ENCODE results near the gene SH3PXD2A. TPM values are rescaled to one million over a fixed set of nuclear protein-coding genes. Genes with fewer than 3 reads are reported as not detected.
"Not testable (repeated sequence)": the region's sequence is repeated elsewhere in the genome, so short reads cannot be mapped to it uniquely, and the experiment has no call there.

SH3PXD2A gene
- total RNA-seq, 4 donors from 2014 or later: 128 to 154 (median 136) TPM

DNA sequence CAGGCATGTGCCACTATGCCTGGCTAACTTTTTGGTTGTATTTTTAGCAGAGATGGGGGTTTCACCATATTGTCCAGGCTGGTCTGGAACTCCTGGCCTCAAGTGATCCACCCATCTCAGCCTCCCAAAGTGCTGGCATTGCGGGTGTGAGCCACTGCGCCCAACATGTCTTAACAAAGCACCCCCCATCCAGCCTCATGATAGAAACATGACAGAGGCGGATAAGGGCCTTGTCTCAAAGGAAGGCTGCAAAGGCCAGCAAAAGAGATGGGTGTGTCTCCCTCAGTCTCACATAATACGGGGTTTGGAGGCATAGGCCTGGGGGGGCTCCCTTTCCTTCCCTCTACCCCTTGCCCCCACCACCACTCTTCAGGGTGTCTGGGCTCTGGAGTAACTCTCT, 93.2 kb downstream of the SH3PXD2A start:
- no peaks in the 10 kb centered on the region for H3K27me3 ChIP-seq
- no peaks in the 10 kb centered on the region for H3K9me3 ChIP-seq
- no peak overlapping the region for H3K4me3 ChIP-seq
- H3K4me1 ChIP-seq: peaks cover 3 to 93% (median 56%) of the 10 kb centered on the region in 4 donors
- H3K27ac ChIP-seq: peak overlapping the region in 2 of 4 donors; percentile 56 to 81
- TF ChIP-seq EP300 (IDR thresholded peaks at IDR 0.05) (no peak), POLR2A (IDR thresholded peaks at IDR 0.05) (no peak)
- TF ChIP-seq, protein P1, sequence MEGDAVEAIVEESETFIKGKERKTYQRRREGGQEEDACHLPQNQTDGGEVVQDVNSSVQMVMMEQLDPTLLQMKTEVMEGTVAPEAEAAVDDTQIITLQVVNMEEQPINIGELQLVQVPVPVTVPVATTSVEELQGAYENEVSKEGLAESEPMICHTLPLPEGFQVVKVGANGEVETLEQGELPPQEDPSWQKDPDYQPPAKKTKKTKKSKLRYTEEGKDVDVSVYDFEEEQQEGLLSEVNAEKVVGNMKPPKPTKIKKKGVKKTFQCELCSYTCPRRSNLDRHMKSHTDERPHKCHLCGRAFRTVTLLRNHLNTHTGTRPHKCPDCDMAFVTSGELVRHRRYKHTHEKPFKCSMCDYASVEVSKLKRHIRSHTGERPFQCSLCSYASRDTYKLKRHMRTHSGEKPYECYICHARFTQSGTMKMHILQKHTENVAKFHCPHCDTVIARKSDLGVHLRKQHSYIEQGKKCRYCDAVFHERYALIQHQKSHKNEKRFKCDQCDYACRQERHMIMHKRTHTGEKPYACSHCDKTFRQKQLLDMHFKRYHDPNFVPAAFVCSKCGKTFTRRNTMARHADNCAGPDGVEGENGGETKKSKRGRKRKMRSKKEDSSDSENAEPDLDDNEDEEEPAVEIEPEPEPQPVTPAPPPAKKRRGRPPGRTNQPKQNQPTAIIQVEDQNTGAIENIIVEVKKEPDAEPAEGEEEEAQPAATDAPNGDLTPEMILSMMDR (IDR thresholded peaks at IDR 0.05): no peak
- 84 to 86% methylated on average over 4 of the region's 4 CpGs for WGBS, 2 donors
- DNase-seq (ENCODE audit: low spot score in 2 of 2): no peak
- H3K36me3 ChIP-seq: no peaks in the 10 kb centered on the region

DNA sequence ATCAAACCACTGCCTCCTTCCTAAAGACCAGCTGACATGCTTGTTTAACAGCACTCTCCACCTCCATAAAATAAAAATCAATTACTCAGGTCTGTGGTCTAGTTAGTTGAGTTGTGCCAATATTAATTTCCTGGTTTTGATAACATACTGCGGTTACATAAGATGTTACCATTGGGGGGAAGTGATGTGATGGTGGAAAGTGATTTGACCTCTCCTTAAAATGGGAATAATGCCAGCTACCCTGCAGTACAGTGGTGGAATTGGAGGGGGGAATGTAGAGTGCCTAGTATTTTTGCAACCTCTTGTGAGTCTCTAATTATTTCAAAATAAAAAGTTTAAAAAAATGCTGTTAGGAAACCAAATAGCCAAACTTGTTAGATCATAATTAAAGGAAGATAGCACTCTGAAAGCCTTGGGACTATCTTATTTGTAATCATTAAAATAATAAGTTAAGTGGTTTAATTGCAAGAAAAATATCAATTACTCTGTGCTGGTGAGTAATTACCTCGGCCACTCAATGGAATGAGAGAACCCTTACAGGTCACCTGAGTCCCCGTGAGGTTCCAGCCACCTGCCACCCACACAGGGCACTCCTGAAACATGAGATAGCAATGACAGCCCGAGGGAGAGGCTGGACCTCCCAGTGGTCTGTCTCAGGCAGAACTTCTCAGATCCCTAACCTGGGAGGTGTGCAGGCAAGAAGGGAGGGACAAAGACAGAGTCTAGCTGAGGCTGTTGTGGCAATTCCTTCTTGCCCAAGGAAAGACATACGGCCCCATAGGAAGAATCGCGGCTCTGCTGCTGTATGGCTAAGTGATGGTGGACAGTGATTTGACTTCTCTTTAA, 94.1 kb downstream of the SH3PXD2A start:
- TF ChIP-seq POLR2A (IDR thresholded peaks at IDR 0.05) (no peak), EP300 (IDR thresholded peaks at IDR 0.05) (no peak)
- TF ChIP-seq, protein P1 (IDR thresholded peaks at IDR 0.05): no peak
- Histone ChIP-seq H3K27ac (peak overlapping the region in 1 of 4 donors; percentile 31), H3K27me3 (no peaks in the 10 kb centered on the region), H3K36me3 (no peaks in the 10 kb centered on the region), H3K4me1 (peaks cover 3 to 91% (median 58%) of the 10 kb centered on the region in 4 donors), H3K4me3 (no peak overlapping the region), H3K9me3 (no peaks in the 10 kb centered on the region)
- DNase-seq (ENCODE audit: low spot score in 2 of 2): no peak
- WGBS, 2 donors: 67 to 70% methylated on average over 7 of the region's 7 CpGs

DNA sequence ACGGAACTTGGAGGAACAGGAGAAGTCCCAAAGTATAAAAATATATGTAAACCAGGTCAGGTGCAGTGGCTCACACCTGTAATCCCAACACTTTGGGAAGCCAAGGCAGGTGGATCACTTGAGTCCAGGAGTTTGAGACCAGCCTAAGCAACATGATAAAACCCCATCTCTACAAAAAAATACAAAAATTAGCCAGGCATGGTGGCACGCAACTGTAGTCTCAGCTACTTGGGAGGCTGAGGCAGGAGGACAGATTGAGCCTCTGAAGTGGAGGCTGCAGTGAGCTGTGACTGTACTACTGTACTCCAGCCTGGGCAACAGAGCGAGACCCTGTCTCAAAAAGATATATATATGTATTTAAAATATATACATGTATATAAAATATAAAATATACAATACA, 95.1 kb downstream of the SH3PXD2A start:
- not testable (repeated sequence) for H3K4me3 ChIP-seq; H3K9me3 ChIP-seq; H3K36me3 ChIP-seq; H3K27me3 ChIP-seq; DNase-seq (ENCODE audit: low spot score in 2 of 2)
- WGBS, 2 donors: 92 to 94% methylated on average over 3 of the region's 3 CpGs
- peak overlapping the region in 3 of 4 donors; percentile 58 to 86 (median 81) for H3K27ac ChIP-seq
- peaks cover 3 to 80% (median 53%) of the 10 kb centered on the region in 4 donors for H3K4me1 ChIP-seq

DNA sequence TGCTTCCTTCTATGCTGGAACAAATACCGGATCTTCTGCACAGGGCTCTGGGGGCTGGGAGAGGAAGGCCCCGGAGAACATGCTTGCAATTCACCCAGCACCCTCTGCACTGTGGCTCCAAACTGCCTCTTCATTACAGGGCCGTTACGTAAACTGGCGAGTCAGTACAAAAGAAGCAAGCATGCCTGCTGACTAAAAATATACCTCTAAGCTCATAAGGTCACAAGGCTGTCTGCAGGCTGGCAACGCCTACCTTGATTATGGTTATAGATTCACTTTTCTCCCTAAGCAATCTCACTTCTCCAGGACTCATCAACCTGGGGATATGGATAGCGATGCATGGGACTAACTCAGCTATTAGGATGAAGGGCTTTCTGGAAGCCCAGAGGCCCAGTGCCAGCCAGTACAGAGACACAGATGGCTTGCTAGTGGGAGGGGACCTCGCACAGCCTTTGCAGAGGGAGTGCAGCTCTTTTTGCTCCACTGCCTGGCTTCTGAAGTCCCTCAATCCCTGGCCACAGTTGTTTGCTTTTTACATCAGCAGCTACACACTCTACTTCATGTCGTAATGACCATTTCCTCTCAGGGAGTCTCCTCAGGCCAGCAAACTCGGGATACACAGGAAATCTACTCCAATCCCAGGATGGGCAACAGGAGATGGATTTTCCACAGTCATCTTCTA, 96.1 kb downstream of the SH3PXD2A start:
- Histone ChIP-seq H3K27me3 (no peaks in the 10 kb centered on the region), H3K4me1 (peaks cover 3 to 70% (median 50%) of the 10 kb centered on the region in 4 donors), H3K9me3 (no peaks in the 10 kb centered on the region), H3K27ac (peak overlapping the region; percentile 58 to 86 (median 71)), H3K4me3 (no peak overlapping the region), H3K36me3 (no peaks in the 10 kb centered on the region)
- 27 to 35% methylated on average over 7 to 10 of the region's 10 CpGs for WGBS, 2 donors
- no peak for DNase-seq (ENCODE audit: low spot score in 2 of 2)
- peak in 1 of 2 donors; percentile 57 for TF ChIP-seq EP300 (IDR thresholded peaks at IDR 0.05)
- TF ChIP-seq, protein P1 (IDR thresholded peaks at IDR 0.05): no peak
- no peak for TF ChIP-seq POLR2A (IDR thresholded peaks at IDR 0.05)

DNA sequence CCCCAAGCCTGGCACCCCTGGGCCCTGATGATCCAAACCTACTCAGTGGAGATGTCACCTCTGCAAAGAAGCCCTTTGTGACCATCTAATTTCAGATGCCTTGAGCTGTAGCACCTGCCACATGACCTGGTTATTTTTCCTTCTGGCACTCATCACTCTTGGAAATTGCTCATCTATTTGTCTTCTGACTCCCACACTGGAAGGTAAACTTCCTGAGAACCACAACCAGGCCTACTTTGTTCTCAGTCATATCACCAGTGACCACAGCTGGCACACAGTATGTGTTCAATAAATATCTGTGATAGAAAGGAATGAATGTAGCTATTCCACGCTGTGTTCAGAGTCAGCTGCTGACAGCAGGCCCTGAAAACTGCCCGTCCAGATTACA, 97.1 kb downstream of the SH3PXD2A start:
- Histone ChIP-seq H3K4me3 (no peak overlapping the region), H3K9me3 (no peaks in the 10 kb centered on the region), H3K27ac (peak overlapping the region in 3 of 4 donors; percentile 58 to 86 (median 81)), H3K27me3 (no peaks in the 10 kb centered on the region), H3K36me3 (no peaks in the 10 kb centered on the region), H3K4me1 (peaks cover 3 to 60% (median 41%) of the 10 kb centered on the region in 4 donors)
- TF ChIP-seq, protein P1 (IDR thresholded peaks at IDR 0.05): no peak
- no peak for TF ChIP-seq POLR2A (IDR thresholded peaks at IDR 0.05)
- TF ChIP-seq EP300 (IDR thresholded peaks at IDR 0.05): no peak
- DNase-seq (ENCODE audit: low spot score in 2 of 2): no peak
- WGBS, 2 donors: 74 to 75% methylated on average over 2 of the region's 2 CpGs
